ENCODE data around the gene CFAP46. TPM values are rescaled to one million over a fixed set of nuclear protein-coding genes. Genes with fewer than 3 reads are reported as not detected.

CFAP46 gene
- total RNA-seq, 2 donors from 2014 or later = 0.35 to 1.5 TPM

DNA sequence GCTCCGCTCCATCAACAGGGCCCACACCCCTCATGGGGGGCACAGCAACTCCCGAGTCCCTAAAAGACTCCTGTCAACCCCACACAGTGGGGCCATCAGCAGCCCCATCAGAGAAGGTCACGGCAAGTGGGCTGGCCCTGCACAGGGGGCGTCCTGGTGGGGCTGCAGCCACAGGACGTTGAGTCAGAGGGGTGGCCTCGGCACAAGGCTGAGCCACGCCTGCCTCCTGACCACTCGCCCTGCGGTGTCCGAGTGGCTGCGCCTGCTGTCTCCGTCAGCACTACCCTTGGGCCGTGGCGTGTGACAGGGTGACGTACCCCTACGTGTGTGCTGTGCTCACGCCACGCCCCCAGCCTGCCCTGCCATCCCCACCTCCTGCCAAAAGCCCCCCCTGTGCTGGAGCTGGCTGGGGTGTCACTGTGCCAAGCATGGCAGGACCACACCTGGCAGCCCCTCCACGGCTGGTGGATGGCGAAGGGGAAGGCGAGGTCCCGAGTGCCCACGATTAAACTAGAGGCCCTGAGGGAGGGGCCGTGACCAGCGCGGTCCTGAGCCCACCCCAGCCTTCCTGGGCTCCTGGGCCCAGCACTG is 130.4 kb downstream of the CFAP46 start:
- Histone ChIP-seq H3K27me3 (no peaks in the 10 kb centered on the region), H3K27ac (no peak overlapping the region), H3K9me3 (no peaks in the 10 kb centered on the region), H3K4me3 (no peak overlapping the region), H3K4me1 (no peaks in the 10 kb centered on the region), H3K36me3 (no peaks in the 10 kb centered on the region)
- TF ChIP-seq, protein P1, sequence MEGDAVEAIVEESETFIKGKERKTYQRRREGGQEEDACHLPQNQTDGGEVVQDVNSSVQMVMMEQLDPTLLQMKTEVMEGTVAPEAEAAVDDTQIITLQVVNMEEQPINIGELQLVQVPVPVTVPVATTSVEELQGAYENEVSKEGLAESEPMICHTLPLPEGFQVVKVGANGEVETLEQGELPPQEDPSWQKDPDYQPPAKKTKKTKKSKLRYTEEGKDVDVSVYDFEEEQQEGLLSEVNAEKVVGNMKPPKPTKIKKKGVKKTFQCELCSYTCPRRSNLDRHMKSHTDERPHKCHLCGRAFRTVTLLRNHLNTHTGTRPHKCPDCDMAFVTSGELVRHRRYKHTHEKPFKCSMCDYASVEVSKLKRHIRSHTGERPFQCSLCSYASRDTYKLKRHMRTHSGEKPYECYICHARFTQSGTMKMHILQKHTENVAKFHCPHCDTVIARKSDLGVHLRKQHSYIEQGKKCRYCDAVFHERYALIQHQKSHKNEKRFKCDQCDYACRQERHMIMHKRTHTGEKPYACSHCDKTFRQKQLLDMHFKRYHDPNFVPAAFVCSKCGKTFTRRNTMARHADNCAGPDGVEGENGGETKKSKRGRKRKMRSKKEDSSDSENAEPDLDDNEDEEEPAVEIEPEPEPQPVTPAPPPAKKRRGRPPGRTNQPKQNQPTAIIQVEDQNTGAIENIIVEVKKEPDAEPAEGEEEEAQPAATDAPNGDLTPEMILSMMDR (IDR thresholded peaks at IDR 0.05) = no peak
- DNase-seq (ENCODE audit: low spot score) = no peak

DNA sequence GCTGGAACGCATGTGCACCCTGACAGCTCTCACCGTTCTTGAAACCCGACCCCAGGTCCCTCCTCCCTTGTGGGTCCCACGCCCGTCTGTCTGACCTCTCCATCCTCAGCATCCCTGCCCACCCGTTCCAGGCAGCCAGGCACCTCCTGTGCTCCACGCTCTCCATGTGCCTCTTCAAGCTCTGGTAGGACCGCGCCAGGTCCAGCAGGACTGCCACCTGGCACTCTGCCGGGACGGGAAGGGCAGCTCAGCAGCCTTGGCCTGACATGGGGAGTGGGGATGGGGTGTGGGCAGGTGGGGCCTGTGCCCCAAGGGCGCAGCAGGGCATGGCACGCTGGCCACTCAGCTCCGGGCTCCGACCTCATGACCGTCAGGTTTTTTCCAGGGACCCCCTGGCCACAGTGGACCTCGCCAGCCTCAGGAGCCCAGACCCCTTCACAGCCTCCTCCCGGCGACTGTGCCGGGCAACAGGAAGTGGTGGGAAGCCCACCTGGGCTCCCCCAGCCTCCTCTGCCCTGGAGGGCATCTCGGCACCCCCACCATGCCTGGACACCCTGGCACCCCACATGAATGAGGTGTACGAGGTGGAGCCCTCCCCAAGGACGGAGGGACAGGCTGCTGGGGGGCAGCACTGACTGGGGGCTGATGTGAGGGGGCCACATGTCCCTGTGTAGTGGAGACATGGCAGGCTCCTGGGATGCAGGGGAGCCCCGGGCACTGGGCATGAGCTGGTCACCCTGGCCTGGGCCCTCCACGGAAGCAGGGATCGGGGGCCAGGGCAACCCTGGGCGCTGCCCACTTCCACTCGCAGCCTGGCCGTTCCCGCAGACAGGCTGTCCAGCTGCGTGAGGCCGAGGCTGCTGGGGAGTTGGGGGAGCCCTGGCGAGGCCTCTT is 131.3 kb downstream of the CFAP46 start:
- DNase-seq (ENCODE audit: low spot score) = no peak
- Histone ChIP-seq H3K27ac (no peak overlapping the region), H3K36me3 (no peaks in the 10 kb centered on the region), H3K27me3 (no peaks in the 10 kb centered on the region), H3K4me1 (no peaks in the 10 kb centered on the region), H3K4me3 (no peak overlapping the region), H3K9me3 (no peaks in the 10 kb centered on the region)
- TF ChIP-seq, protein P1 (IDR thresholded peaks at IDR 0.05) = no peak

DNA sequence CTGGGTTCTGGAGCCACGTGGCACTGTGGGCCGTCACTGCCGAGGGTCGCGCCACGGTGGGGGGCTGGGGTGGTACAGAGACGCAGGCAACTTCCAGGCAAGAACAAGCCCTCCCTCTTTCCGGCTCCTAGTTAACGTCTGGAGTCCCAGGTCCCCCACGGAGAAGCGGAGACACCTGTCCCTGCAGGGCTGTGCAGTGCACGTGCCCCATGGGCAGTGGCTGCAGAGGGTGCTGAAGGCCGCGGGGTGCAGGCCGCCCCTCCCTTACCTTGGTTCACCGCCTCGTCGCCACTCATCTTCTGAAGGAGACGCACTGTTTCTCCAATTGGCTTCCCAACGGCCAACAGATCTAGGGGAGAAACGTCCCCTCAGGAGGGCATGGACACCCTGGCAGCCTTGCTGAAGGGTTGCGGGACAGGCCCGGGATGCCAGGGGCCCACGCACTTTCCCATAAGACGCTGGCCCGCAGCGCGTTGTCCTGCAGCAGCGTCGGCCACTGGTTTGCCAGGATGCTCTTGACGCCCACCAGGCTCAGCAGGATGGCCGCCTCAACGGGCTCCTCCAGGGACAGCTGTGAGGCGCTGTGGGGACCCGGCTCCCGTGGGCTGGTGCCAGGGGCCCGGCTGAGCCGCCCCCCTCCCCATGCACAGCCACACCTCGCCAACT is 132.1 kb downstream of the CFAP46 start:
- no peak overlapping the region for H3K27ac ChIP-seq
- no peak for DNase-seq (ENCODE audit: low spot score)
- TF ChIP-seq, protein P1 (IDR thresholded peaks at IDR 0.05) = no peak

DNA sequence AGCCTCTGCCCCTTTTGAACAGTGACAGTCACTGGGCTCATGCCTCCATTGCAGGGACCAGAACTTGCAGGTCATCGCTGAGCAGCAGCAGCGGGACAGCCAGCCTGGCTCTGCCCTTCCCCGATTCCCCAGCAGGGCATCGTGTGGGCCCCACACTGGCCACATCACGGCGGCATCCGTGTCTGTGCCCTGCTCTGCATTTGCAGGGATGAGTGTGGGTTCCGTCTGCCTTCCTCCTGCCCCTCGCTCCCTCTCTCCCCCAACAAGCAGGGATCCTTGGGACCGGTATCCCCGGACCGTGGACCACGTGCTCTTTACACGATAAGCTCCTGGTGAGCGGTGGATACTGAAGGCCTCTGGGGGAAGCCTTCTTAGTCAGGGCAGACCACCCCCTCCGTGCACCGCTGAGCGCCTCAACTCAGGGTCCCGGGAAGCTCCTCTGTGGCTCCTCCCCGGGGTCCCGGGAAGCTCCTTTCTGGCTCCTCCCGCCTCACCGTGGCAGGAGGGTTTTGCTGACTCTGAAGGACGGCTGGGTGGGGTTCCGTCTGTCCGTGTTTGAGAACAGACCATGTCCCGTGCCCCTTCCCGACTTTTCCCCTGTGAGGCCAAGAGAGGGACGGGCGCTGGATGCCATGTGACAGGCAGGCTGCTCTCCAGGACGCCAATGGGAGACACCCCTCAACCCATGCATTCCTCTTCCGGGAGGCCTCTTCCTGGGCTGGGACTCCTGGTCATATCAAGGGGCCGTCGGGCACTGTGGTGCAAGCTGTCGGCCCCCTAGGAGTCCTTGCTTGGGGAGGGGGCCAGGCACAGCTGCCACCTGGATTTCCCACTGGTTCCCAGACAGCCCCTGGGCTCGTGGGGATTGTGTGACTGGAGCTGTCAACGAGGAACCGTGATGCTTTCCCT is 132.9 kb downstream of the CFAP46 start:
- TF ChIP-seq, protein P1 (IDR thresholded peaks at IDR 0.05) = no peak
- H3K36me3 ChIP-seq = no peaks in the 10 kb centered on the region
- H3K4me3 ChIP-seq = no peak overlapping the region
- no peak overlapping the region for H3K27ac ChIP-seq
- no peaks in the 10 kb centered on the region for H3K4me1 ChIP-seq
- no peak for DNase-seq (ENCODE audit: low spot score)
- no peaks in the 10 kb centered on the region for H3K9me3 ChIP-seq
- H3K27me3 ChIP-seq = no peaks in the 10 kb centered on the region

More for the DNA sequence above, 132.1 kb downstream of the CFAP46 start:
- no peaks in the 10 kb centered on the region for H3K36me3 ChIP-seq
- no peaks in the 10 kb centered on the region for H3K9me3 ChIP-seq
- H3K4me3 ChIP-seq = no peak overlapping the region
- no peaks in the 10 kb centered on the region for H3K27me3 ChIP-seq
- H3K4me1 ChIP-seq = no peaks in the 10 kb centered on the region
